T-helper 9 cell (primary cell): ENCODE results near the gene ADRM1.

ENCODE experiments used
- DNase-seq: peaks from one replicate; pipeline ENCODE4 v3.0.0-alpha.2; 2020

Gene ADRM1

GRCh38 chr20:62299666-62300236 is 3.0 kb upstream of the ADRM1 start:
- no peak for DNase-seq

GRCh38 chr20:62300319-62300718 is 2.5 kb upstream of the ADRM1 start:
- DNase-seq: no peak

GRCh38 chr20:62301111-62301668 is 1.6 kb upstream of the ADRM1 start:
- DNase-seq: no peak

GRCh38 chr20:62301773-62302340 is 940 bp upstream of the ADRM1 start:
- DNase-seq: peak; percentile 80

GRCh38 chr20:62303062-62303339 is 204 bp downstream of the ADRM1 start:
- DNase-seq: no peak

GRCh38 chr20:62303340-62304226 is 786 bp downstream of the ADRM1 start:
- no peak for DNase-seq

- no peak for DNase-seq
Measured at GRCh38 chr20:62304331-62305148, 1.7 kb downstream of the ADRM1 start.

- no peak for DNase-seq
Measured at GRCh38 chr20:62305149-62305764, 2.5 kb downstream of the ADRM1 start.

- DNase-seq: no peak
Measured at GRCh38 chr20:62305765-62306413, 3.1 kb downstream of the ADRM1 start.

GRCh38 chr20:62306414-62307187 is 3.8 kb downstream of the ADRM1 start:
- DNase-seq: no peak

- DNase-seq: no peak
Measured at GRCh38 chr20:62307226-62308101, 4.7 kb downstream of the ADRM1 start.

GRCh38 chr20:62308102-62308822 is 5.5 kb downstream of the ADRM1 start:
- no peak for DNase-seq

- no peak for DNase-seq
Measured at GRCh38 chr20:62309198-62309944, 6.6 kb downstream of the ADRM1 start.

GRCh38 chr20:62309947-62310756 is 7.4 kb downstream of the ADRM1 start:
- no peak for DNase-seq

- DNase-seq: no peak
Measured at GRCh38 chr20:62310757-62311121, 7.9 kb downstream of the ADRM1 start.

GRCh38 chr20:62311150-62311549 is 8.4 kb downstream of the ADRM1 start:
- DNase-seq: no peak

- DNase-seq: no peak
Measured at GRCh38 chr20:62311832-62312661, 9.2 kb downstream of the ADRM1 start.
